Endodermal cell (in vitro differentiated cells): ENCODE measurements around the gene TRIM67. TPM values are rescaled to one million over a fixed set of nuclear protein-coding genes. Genes with fewer than 3 reads are reported as not detected.

Experiments used
- DNase-seq: peaks from one replicate; pipeline ENCODE4 v3.0.0-alpha.2; 2017
- H3K27ac ChIP-seq: 2 replicates; pipeline ENCODE4 v1.5.1; 2013; ENCODE audit warnings: mild to moderate bottlenecking, low read depth, low read length, moderate library complexity
- H3K27me3 ChIP-seq: 2 replicates; pipeline ENCODE4 v1.6.1; 2013; ENCODE audit warnings: mild to moderate bottlenecking, low read length, moderate library complexity; ENCODE audit not compliant: insufficient read depth, control insufficient read depth, poor library complexity, severe bottlenecking
- H3K36me3 ChIP-seq: 2 replicates; pipeline ENCODE4 v1.7.0; 2013; ENCODE audit warnings: mild to moderate bottlenecking, low read length, moderate library complexity; ENCODE audit not compliant: control insufficient read depth, insufficient read depth
- H3K4me1 ChIP-seq: one replicate; pipeline ENCODE4 v1.7.0; 2013; ENCODE audit warnings: low read length; ENCODE audit not compliant: control insufficient read depth, insufficient read depth
- H3K4me3 ChIP-seq: 2 replicates; pipeline ENCODE4 v1.5.1; 2013; ENCODE audit warnings: mild to moderate bottlenecking, low read length, moderate library complexity
- H3K9ac ChIP-seq: 2 replicates; pipeline ENCODE4 v1.6.1; 2013; ENCODE audit warnings: mild to moderate bottlenecking, low read length, moderate library complexity; ENCODE audit not compliant: poor library complexity, severe bottlenecking; ENCODE audit errors: extremely low read depth
- H3K9me3 ChIP-seq: 2 replicates; pipeline ENCODE4 v1.6.1; 2013; ENCODE audit warnings: mild to moderate bottlenecking, low read length, moderate library complexity; ENCODE audit not compliant: control insufficient read depth
- H3K27ac Mint-ChIP-seq: 2 replicates; pipeline ENCODE4 v1.8.0; 2020; ENCODE audit warnings: mixed read lengths
- H3K27me3 Mint-ChIP-seq: 2 replicates; pipeline ENCODE4 v1.8.0; 2021; ENCODE audit warnings: mild to moderate bottlenecking, mixed read lengths; ENCODE audit not compliant: insufficient read depth
- H3K36me3 Mint-ChIP-seq: 2 replicates; pipeline ENCODE4 v1.8.0; 2020; ENCODE audit warnings: low read depth, mixed read lengths
- H3K4me1 Mint-ChIP-seq: 2 replicates; pipeline ENCODE4 v1.8.0; 2020; ENCODE audit warnings: mixed read lengths
- H3K4me3 Mint-ChIP-seq: 2 replicates; pipeline ENCODE4 v1.8.0; 2020; ENCODE audit warnings: mild to moderate bottlenecking, moderate library complexity, mixed read lengths
- H3K9me3 Mint-ChIP-seq: 2 replicates; pipeline ENCODE4 v1.8.0; 2020; ENCODE audit warnings: mild to moderate bottlenecking, mixed read lengths
- CTCF ChIP-seq: fragments of 200-600 bp; sonication (generic); conservative IDR thresholded peaks from 2 replicates; pipeline ENCODE4 v1.5.0; 2021; ENCODE audit warnings: antibody characterized with exemption, mild to moderate bottlenecking
- WGBS, 2 experiments: methylation state at CpG; one replicate each; pipeline versions ENCODE4 v1.1.5 to v1.1.7; 2013; ENCODE audit warnings: missing lambda C conversion rate in 2 of 2, mixed read lengths in 1 of 2; ENCODE audit not compliant: insufficient coverage in 1 of 2, insufficient read length in 1 of 2; 5-methylcytosine and 5-hydroxymethylcytosine counted together
- total RNA-seq, 2 donors: library from RNA; stranded (reverse); fragmentation: NEBNext Ultra II Directional in 1 of 2; extraction: Animal tissue kit (Norgen Biotek cat#: 25700) in 1 of 2; gene quantifications; 2 replicates in 1 of 2; 3 replicates in 1 of 2; pipeline ENCODE4 v1.2.1, GENCODE V29; 2021

TRIM67 gene
- total RNA-seq, 2 donors from 2014 or later: 0.04 TPM

GRCh38 chr1:231240883-231241735 lies 79.3 kb downstream of the TRIM67 start, which contains the start of gene GNPAT:
Gene GNPAT (plus strand): TSS chr1:231241212. CDS start chr1:231241379, 167 bp downstream.
- Mint-ChIP-seq H3K9me3 (no peaks in the 10 kb centered on the region), H3K4me1 (peaks cover 19% of the 10 kb centered on the region)

GRCh38 chr1:231241750-231242149 lies 79.9 kb downstream of the TRIM67 start:
- TF ChIP-seq CTCF: no peak
- no peaks in the 10 kb centered on the region for H3K27me3 ChIP-seq
- H3K27ac Mint-ChIP-seq: peak overlapping the region; percentile 93
- no peaks in the 10 kb centered on the region for H3K4me1 ChIP-seq
- H3K36me3 Mint-ChIP-seq: peaks cover 19% of the 10 kb centered on the region
- no peaks in the 10 kb centered on the region for H3K27me3 Mint-ChIP-seq
- peak overlapping the region; percentile 77 for H3K9ac ChIP-seq
- peak; percentile 62 for DNase-seq
- H3K9me3 ChIP-seq: no peaks in the 10 kb centered on the region
- H3K9me3 Mint-ChIP-seq: no peaks in the 10 kb centered on the region
- H3K4me1 Mint-ChIP-seq: peaks cover 21% of the 10 kb centered on the region
- peaks cover 16% of the 10 kb centered on the region for H3K36me3 ChIP-seq
- H3K4me3 ChIP-seq: peak overlapping the region; percentile 99
- WGBS, 2 experiments: 0 to 1% methylated on average over 4 to 10 of the region's 10 CpGs
- H3K27ac ChIP-seq: no peak overlapping the region
- H3K4me3 Mint-ChIP-seq: peak overlapping the region; percentile 93

More at GRCh38 chr1:231240883-231241735, 79.3 kb downstream of the TRIM67 start, which contains the start of gene GNPAT:
- Histone ChIP-seq H3K4me3 (peak within 1 kb of the TSS; percentile 99), H3K27me3 (no peaks in the 10 kb centered on the region), H3K9me3 (no peaks in the 10 kb centered on the region), H3K27ac (no peak within 1 kb of the TSS), H3K36me3 (peaks cover 22% of the 10 kb centered on the region), H3K4me1 (no peaks in the 10 kb centered on the region), H3K9ac (peak within 1 kb of the TSS; percentile 77)
- no peaks in the 10 kb centered on the region for H3K27me3 Mint-ChIP-seq
- H3K4me3 Mint-ChIP-seq: peak within 1 kb of the TSS; percentile 93
- 0% methylated on average over 13 to 51 of the region's 51 CpGs for WGBS, 2 experiments
- peak; percentile 95 for DNase-seq
- H3K27ac Mint-ChIP-seq: peak within 1 kb of the TSS; percentile 93
- peaks cover 19% of the 10 kb centered on the region for H3K36me3 Mint-ChIP-seq
- TF ChIP-seq CTCF: no peak

- Histone ChIP-seq H3K4me1 (no peaks in the 10 kb centered on the region), H3K27me3 (no peaks in the 10 kb centered on the region), H3K9me3 (no peaks in the 10 kb centered on the region), H3K9ac (no peak overlapping the region), H3K27ac (no peak overlapping the region), H3K4me3 (peak overlapping the region; percentile 99), H3K36me3 (peaks cover 15% of the 10 kb centered on the region)
- Mint-ChIP-seq H3K27me3 (no peaks in the 10 kb centered on the region), H3K9me3 (no peaks in the 10 kb centered on the region), H3K36me3 (peaks cover 22% of the 10 kb centered on the region), H3K4me3 (peak overlapping the region; percentile 93), H3K4me1 (peaks cover 21% of the 10 kb centered on the region), H3K27ac (no peak overlapping the region)
- WGBS, 2 experiments: 92 to 100% methylated on average over 1 to 5 of the region's 5 CpGs
- no peak for DNase-seq
- no peak for TF ChIP-seq CTCF
Measured at GRCh38 chr1:231242516-231243198, 80.8 kb downstream of the TRIM67 start.
